K562 (cell line): ENCODE results near the gene MAZ. TPM values are rescaled to one million over a fixed set of nuclear protein-coding genes. Genes with fewer than 3 reads are reported as not detected.

Experiments used
- CXXC5 ChIP-seq: fragments of 250-450 bp; sonication (Bioruptor Pico); IDR thresholded peaks from 2 replicates; pipeline ENCODE4 v1.8.0; 2022; ENCODE audit warnings: inconsistent platforms, mild to moderate bottlenecking, moderate library complexity
- LEF1 ChIP-seq: fragments of 450-650 bp; IDR thresholded peaks from 2 replicates; pipeline ENCODE4 v1.6.1; 2016; ENCODE audit warnings: mild to moderate bottlenecking
- MEF2A ChIP-seq: IDR thresholded peaks from 2 replicates; pipeline ENCODE4 v1.6.1; 2011; ENCODE audit warnings: low read depth, mild to moderate bottlenecking, low read length, moderate library complexity; ENCODE audit not compliant: control insufficient read depth
- PHTF2 ChIP-seq: fragments of 250-450 bp; sonication (Bioruptor Pico); IDR thresholded peaks from 2 replicates; pipeline ENCODE4 v1.5.0; 2021; ENCODE audit warnings: mild to moderate bottlenecking
- POU5F1 ChIP-seq: fragments of 150-350 bp; IDR thresholded peaks from 2 replicates; pipeline ENCODE4 v1.6.1; 2014; ENCODE audit warnings: borderline replicate concordance, low read length, low read depth, mild to moderate bottlenecking; ENCODE audit not compliant: partially characterized antibody
- RNF2 ChIP-seq: sonication (generic); IDR thresholded peaks from 2 replicates; pipeline ENCODE4 v1.6.1; 2016
- SNIP1 ChIP-seq: fragments of 450-650 bp; IDR thresholded peaks from 2 replicates; pipeline ENCODE4 v1.7.1; 2017; ENCODE audit warnings: low read depth, mild to moderate bottlenecking
- ZBTB1 ChIP-seq: sonication (generic); formaldehyde crosslinking; IDR thresholded peaks from 2 replicates; pipeline ENCODE4 v1.8.1; 2023; ENCODE audit warnings: missing genetic modification reagents, low read depth, mild to moderate bottlenecking, borderline replicate concordance
- polyA plus RNA-seq, 8 experiments: library from polyadenylated mRNA; depleted of rRNA in 4 of 8; stranded (reverse) in 5 of 8; unstranded in 3 of 8; fragments of >200 nt; fragmentation: Nextera tagmentation in 2 of 8; fragmentation: Illumina TruSeq in 1 of 8; extraction: Ambion mirVana in 2 of 8; extraction: Trizol in 1 of 8; gene quantifications; 2 replicates each; pipeline versions ENCODE4 v1.2.1 to v1.2.3, GENCODE V29; 2011 to 2014; ENCODE audit warnings: inconsistent platforms in 1 of 8, missing spikeins in 1 of 8
- total RNA-seq, 7 experiments: library from RNA; depleted of rRNA in 6 of 7; stranded (reverse); fragments of >200 nt in 6 of 7; fragmentation: Illumina TruSeq in 2 of 7; extraction: Trizol in 2 of 7; gene quantifications; 2 replicates each; pipeline versions ENCODE4 v1.2.1 to v1.2.3, GENCODE V29; 2011 to 2021; ENCODE audit warnings: low replicate concordance in 1 of 7
- TF ChIP-seq, protein P1 (sequence below): fragments of 150-350 bp; IDR thresholded peaks from 2 replicates; pipeline ENCODE4 v1.6.1; 2014; ENCODE audit warnings: low read depth, mild to moderate bottlenecking, low read length, borderline replicate concordance
- TF ChIP-seq, protein P2 (sequence below): fragments of 200-800 bp; sonication (Bioruptor generic); IDR thresholded peaks from 2 replicates; pipeline ENCODE4 v1.6.1; 2016; ENCODE audit warnings: missing genetic modification characterization, missing compliant biosample characterization
- TF ChIP-seq, protein P3 (sequence below): sonication (generic); formaldehyde crosslinking; IDR thresholded peaks from 2 replicates; pipeline ENCODE4 v1.8.1; 2023; ENCODE audit warnings: mild to moderate bottlenecking, missing genetic modification reagents, moderate library complexity
- TF ChIP-seq, protein P4 (sequence below): fragments of 250-450 bp; sonication (Bioruptor Pico); IDR thresholded peaks from 2 replicates; pipeline ENCODE4 v1.5.0; 2020; ENCODE audit warnings: mild to moderate bottlenecking
- TF ChIP-seq, protein P5 (sequence below): fragments of 450-650 bp; IDR thresholded peaks from one replicate; pipeline ENCODE4 v1.6.1; 2018; ENCODE audit warnings: mild to moderate bottlenecking, moderate library complexity; ENCODE audit not compliant: partially characterized antibody

The MAZ gene
- total and polyA plus RNA-seq, 9 of the 15 experiments (the other 6 are each of a cell fraction or from before 2014, with no cell fraction given) = 45.4 to 532 (median 250) TPM

DNA sequence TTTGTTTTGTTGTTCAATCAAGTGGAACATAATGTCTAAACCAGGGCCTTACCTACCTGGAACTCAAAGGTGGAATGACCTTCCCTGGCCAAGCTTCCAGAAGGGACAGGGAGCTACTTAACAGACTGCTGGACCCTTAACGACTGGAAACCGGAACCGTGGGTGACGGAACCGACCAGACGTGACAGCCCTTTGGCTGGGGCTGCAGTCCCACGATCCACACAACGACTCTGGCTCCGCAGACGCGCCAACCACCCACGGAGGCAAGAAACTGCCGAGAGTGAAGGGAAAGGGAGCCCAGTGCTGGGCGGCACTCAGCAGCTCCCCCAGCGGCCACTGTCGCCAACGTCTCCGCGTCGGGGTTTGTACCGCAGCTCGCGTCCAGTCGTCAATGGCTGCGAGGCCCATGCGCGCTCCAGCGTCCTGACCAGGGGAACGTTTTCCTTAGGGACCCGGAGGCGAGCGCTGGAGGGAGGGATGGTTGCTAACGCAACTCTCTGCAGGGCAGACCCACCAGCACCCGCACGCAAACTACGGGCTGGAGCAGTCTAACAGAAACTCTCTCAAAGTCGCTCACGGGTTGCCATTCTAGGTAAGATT is 21.3 kb upstream of the MAZ start (continued):
- TF ChIP-seq, protein P1, sequence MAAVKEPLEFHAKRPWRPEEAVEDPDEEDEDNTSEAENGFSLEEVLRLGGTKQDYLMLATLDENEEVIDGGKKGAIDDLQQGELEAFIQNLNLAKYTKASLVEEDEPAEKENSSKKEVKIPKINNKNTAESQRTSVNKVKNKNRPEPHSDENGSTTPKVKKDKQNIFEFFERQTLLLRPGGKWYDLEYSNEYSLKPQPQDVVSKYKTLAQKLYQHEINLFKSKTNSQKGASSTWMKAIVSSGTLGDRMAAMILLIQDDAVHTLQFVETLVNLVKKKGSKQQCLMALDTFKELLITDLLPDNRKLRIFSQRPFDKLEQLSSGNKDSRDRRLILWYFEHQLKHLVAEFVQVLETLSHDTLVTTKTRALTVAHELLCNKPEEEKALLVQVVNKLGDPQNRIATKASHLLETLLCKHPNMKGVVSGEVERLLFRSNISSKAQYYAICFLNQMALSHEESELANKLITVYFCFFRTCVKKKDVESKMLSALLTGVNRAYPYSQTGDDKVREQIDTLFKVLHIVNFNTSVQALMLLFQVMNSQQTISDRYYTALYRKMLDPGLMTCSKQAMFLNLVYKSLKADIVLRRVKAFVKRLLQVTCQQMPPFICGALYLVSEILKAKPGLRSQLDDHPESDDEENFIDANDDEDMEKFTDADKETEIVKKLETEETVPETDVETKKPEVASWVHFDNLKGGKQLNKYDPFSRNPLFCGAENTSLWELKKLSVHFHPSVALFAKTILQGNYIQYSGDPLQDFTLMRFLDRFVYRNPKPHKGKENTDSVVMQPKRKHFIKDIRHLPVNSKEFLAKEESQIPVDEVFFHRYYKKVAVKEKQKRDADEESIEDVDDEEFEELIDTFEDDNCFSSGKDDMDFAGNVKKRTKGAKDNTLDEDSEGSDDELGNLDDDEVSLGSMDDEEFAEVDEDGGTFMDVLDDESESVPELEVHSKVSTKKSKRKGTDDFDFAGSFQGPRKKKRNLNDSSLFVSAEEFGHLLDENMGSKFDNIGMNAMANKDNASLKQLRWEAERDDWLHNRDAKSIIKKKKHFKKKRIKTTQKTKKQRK = no peak
- TF ChIP-seq, protein P2, sequence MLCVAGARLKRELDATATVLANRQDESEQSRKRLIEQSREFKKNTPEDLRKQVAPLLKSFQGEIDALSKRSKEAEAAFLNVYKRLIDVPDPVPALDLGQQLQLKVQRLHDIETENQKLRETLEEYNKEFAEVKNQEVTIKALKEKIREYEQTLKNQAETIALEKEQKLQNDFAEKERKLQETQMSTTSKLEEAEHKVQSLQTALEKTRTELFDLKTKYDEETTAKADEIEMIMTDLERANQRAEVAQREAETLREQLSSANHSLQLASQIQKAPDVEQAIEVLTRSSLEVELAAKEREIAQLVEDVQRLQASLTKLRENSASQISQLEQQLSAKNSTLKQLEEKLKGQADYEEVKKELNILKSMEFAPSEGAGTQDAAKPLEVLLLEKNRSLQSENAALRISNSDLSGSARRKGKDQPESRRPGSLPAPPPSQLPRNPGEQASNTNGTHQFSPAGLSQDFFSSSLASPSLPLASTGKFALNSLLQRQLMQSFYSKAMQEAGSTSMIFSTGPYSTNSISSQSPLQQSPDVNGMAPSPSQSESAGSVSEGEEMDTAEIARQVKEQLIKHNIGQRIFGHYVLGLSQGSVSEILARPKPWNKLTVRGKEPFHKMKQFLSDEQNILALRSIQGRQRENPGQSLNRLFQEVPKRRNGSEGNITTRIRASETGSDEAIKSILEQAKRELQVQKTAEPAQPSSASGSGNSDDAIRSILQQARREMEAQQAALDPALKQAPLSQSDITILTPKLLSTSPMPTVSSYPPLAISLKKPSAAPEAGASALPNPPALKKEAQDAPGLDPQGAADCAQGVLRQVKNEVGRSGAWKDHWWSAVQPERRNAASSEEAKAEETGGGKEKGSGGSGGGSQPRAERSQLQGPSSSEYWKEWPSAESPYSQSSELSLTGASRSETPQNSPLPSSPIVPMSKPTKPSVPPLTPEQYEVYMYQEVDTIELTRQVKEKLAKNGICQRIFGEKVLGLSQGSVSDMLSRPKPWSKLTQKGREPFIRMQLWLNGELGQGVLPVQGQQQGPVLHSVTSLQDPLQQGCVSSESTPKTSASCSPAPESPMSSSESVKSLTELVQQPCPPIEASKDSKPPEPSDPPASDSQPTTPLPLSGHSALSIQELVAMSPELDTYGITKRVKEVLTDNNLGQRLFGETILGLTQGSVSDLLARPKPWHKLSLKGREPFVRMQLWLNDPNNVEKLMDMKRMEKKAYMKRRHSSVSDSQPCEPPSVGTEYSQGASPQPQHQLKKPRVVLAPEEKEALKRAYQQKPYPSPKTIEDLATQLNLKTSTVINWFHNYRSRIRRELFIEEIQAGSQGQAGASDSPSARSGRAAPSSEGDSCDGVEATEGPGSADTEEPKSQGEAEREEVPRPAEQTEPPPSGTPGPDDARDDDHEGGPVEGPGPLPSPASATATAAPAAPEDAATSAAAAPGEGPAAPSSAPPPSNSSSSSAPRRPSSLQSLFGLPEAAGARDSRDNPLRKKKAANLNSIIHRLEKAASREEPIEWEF = no peak
- TF ChIP-seq RNF2 (no peak), ZBTB1 (CRISPR knock-in tag) (no peak), MEF2A (no peak), PHTF2 (CRISPR knock-in tag) (no peak), POU5F1 (no peak), SNIP1 (no peak), LEF1 (no peak), CXXC5 (CRISPR knock-in tag) (peak; percentile 78)
- TF ChIP-seq, protein P3, sequence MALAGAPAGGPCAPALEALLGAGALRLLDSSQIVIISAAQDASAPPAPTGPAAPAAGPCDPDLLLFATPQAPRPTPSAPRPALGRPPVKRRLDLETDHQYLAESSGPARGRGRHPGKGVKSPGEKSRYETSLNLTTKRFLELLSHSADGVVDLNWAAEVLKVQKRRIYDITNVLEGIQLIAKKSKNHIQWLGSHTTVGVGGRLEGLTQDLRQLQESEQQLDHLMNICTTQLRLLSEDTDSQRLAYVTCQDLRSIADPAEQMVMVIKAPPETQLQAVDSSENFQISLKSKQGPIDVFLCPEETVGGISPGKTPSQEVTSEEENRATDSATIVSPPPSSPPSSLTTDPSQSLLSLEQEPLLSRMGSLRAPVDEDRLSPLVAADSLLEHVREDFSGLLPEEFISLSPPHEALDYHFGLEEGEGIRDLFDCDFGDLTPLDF (CRISPR knock-in tag) = no peak
- TF ChIP-seq, protein P4, sequence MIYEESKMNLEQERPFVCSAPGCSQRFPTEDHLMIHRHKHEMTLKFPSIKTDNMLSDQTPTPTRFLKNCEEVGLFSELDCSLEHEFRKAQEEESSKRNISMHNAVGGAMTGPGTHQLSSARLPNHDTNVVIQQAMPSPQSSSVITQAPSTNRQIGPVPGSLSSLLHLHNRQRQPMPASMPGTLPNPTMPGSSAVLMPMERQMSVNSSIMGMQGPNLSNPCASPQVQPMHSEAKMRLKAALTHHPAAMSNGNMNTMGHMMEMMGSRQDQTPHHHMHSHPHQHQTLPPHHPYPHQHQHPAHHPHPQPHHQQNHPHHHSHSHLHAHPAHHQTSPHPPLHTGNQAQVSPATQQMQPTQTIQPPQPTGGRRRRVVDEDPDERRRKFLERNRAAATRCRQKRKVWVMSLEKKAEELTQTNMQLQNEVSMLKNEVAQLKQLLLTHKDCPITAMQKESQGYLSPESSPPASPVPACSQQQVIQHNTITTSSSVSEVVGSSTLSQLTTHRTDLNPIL (CRISPR knock-in tag) = no peak
- TF ChIP-seq, protein P5, sequence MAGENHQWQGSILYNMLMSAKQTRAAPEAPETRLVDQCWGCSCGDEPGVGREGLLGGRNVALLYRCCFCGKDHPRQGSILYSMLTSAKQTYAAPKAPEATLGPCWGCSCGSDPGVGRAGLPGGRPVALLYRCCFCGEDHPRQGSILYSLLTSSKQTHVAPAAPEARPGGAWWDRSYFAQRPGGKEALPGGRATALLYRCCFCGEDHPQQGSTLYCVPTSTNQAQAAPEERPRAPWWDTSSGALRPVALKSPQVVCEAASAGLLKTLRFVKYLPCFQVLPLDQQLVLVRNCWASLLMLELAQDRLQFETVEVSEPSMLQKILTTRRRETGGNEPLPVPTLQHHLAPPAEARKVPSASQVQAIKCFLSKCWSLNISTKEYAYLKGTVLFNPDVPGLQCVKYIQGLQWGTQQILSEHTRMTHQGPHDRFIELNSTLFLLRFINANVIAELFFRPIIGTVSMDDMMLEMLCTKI = no peak
